GM20000 (cell line): Measurements from ENCODE around the gene PER2.

Source experiments
- DNase-seq: peaks from one replicate; pipeline ENCODE4 v3.0.0; 2012; ENCODE audit warnings: low spot score
- TF ChIP-seq, protein P1 (sequence below): IDR thresholded peaks from 2 replicates; pipeline ENCODE4 v1.5.1; 2012; ENCODE audit warnings: mild to moderate bottlenecking, control low read depth; ENCODE audit errors: extremely low read depth, missing control alignments

PER2 gene

DNA sequence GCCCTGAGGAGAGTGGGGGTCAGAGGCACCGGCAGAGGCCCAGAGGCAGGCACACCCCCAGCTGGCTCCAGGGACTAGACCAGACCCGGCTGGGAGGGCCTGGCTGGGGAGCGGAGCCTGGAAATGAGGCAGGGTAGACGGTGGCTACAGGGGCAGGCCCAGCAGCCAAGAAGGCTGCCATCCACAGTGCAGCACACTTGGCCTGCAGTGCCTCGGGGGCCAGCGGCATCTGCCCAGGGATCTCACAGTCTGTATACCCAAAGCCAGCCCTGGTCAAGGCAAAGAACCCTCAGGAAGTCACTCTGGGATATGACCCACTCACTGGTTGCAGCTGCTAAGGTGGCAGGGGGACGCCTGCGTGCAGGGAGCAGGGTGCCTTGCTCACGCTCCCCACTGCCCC lies 17.8 kb downstream of the PER2 start:
- DNase-seq, result no peak
- TF ChIP-seq, protein P1, sequence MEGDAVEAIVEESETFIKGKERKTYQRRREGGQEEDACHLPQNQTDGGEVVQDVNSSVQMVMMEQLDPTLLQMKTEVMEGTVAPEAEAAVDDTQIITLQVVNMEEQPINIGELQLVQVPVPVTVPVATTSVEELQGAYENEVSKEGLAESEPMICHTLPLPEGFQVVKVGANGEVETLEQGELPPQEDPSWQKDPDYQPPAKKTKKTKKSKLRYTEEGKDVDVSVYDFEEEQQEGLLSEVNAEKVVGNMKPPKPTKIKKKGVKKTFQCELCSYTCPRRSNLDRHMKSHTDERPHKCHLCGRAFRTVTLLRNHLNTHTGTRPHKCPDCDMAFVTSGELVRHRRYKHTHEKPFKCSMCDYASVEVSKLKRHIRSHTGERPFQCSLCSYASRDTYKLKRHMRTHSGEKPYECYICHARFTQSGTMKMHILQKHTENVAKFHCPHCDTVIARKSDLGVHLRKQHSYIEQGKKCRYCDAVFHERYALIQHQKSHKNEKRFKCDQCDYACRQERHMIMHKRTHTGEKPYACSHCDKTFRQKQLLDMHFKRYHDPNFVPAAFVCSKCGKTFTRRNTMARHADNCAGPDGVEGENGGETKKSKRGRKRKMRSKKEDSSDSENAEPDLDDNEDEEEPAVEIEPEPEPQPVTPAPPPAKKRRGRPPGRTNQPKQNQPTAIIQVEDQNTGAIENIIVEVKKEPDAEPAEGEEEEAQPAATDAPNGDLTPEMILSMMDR, result no peak

DNA sequence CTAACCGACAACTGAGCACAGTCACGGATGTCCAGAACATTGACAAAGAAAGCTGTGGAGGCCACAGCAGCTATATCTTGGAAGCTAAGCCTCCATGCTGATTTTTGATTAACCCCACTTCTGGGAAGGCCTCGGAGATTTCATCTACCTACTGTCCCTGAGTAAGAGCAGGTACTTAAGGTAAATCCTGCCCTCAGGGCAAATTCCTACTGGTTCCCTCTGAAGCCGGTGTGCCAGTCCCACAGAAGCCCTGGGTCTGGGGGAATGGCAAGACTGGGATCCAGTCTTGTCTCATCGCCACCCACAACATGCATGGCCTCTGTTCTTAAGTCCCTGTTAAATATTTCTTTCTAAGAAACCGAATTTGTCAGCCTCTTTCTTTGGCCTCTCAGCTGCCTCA lies 18.7 kb downstream of the PER2 start:
- TF ChIP-seq, protein P1, result no peak
- DNase-seq, result no peak

DNA sequence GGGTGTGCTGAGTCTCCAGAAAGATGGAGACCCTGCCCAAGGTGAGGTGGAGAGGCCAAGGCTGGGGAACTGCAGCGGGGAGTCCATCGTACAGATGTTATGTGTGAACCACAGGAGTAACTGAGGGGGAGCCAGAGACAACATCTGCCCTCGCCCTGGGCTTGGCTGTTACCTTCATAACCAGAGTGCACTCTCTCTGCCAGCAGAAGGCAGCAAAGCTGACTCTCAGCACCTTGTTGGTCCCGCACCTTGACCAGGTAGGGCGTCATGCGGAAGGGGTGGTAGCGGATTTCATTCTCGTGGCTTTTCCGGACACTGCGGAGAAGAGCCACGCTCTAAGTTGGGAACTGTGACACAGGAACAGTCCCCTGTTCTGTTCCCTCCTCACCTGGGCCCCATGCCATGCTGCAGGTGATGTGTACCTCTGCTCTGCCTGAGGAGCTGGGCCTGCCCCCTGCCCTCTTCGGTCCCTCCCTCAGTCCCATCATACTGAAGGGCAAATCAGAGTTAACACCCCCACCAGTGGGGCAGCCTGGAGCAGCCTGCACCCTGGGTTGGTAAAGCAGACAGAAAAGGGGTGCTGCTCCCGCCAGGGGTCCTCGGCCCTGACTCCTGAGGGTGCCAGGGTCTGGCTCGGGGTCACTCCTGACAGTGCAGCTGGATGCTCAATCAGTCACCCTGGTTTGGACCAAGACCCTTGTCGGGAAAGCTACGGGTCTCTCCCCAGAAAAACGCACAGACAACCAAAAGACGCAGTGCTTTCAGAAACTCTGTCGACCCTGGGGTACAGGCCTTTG lies 20.3 kb downstream of the PER2 start:
- TF ChIP-seq, protein P1, result no peak
- DNase-seq, result no peak

DNA sequence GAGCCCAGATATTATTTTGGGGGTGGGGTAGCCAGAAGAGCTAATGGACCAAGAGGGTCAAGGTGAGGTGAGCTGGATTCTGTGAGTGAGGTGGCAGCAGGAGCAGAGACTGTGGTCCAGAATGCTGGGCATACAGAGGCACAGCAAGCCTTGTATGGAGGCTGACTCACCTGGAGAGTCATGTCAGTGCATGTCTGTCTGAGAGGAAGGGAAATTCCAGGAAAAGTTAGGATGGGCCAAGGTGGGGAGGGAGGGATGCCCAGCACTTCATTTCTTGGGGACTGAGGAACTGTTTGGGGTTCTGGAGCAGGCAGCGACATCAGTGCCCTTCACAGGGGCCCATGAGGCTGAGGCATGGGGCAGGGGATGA lies 21.1 kb downstream of the PER2 start:
- TF ChIP-seq, protein P1, result no peak
- no peak for DNase-seq

DNA sequence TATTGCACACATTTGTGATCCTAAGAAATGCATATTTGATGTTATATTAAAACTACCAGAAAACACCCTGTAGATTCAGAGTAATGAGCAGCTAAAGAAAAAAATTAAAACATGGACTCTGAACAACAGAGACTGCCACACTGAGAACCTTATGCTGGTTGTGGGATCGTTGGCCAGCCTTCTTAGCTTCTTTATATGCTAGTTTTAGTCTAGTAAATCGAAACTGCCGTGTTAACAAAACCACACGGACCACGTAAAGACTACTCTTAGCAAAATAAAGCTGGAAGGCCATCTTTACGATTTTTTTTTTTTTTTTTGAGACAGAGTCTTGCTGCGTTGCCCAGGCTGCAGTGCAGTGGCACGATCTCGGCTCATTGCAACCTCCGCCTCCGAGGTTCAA lies 22.8 kb downstream of the PER2 start:
- TF ChIP-seq, protein P1, result no peak

DNA sequence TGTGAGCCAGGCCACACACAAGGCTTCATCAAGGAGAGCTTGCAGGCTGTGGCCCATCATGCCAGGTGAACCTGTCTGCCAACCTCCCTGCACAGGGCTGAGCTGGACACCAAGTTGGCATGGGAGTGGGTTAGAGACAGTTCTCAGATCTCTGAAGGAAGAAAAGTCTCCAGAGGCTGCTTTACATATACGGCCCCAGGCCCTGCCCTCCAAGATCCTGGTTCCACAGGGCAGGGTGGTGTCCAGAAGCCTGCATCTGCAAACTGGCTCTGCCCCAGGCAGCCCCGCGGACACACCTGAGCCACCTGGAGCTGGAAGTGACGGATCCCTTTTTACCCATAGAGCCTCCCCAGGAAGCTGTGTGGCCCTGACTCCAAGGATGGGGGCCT lies 24.3 kb downstream of the PER2 start:
- DNase-seq, result no peak
- TF ChIP-seq, protein P1, result no peak

More for the DNA sequence above, 22.8 kb downstream of the PER2 start:
- no peak for DNase-seq

DNA sequence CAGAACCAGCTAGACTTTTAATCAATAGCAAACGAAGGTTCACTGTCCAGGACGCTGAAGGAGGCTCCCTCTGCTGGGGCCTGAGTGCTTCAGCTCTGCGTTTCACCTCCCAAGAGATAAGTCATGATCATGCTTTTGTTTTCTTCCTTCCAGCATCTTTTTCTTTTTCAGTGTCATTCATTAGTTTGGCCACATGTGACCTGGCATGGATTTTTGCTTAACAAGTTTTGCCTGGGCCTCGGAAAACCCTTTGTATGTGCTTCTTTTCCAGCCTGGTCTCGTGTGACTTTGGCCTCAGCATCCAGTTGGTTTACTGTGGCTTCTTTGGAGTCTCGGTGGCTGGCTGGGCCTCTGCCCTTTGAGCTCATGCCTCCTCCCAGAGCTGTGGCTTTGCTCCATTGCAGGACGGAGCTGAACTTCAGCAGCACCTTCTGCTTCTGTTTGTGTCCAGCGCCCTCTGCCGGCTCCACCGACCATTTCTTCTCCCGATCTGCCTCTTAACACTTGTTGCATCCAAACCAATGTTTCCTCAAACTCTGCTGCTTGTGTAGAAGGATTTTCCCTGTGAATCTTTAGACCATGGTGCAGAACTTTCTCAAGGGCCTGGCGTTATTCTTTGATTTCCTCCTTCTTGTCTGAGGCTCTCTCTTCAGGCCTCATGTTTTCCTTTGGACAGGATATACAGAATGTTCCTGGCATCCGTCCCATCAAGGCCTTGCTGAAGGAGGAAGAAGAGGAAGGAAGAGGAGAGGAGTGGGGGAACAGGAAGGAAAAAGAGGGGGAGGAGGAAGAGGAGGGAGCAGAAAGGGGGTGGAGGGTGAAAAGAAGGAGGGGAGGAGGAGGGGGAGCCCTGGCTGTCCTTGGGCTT lies 25.0 kb downstream of the PER2 start:
- peak; percentile 84 for DNase-seq
- TF ChIP-seq, protein P1, result peak; percentile 75
